Kidney (tissue), 14 donors: ENCODE results near the gene DIDO1. TPM values are rescaled to one million over a fixed set of nuclear protein-coding genes. Genes with fewer than 3 reads are reported as not detected.

Experiments
- DNase-seq, 5 donors: peaks; one replicate each; pipeline ENCODE4 v3.0.0-alpha.2; 2013 to 2020
- FAIRE-seq: peaks from 2 replicates; lab custom pipeline; 2012; peaks lifted over from hg19 to GRCh38; lab: Jason Lieb, UNC
- H3K27ac ChIP-seq, 2 donors: one replicate each; pipeline ENCODE4 v1.7.0; 2013; ENCODE audit warnings: low read depth in 2 of 2, low read length in 2 of 2, inconsistent platforms in 1 of 2
- H3K27me3 ChIP-seq: one replicate; pipeline ENCODE4 v1.7.1; 2013; ENCODE audit warnings: low read length, inconsistent platforms; ENCODE audit not compliant: control insufficient read depth, insufficient read depth
- H3K36me3 ChIP-seq, 3 donors: one replicate each; pipeline versions ENCODE4 v1.7.0 to v1.7.1; 2013; ENCODE audit warnings: low read length in 3 of 3, control low read depth in 1 of 3, inconsistent platforms in 1 of 3; ENCODE audit not compliant: insufficient read depth in 3 of 3, control insufficient read depth in 2 of 3
- H3K4me1 ChIP-seq, 3 donors: one replicate each; pipeline versions ENCODE4 v1.7.0 to v1.7.1; 2013; ENCODE audit warnings: low read length in 3 of 3, inconsistent platforms in 1 of 3, low read depth in 1 of 3; ENCODE audit not compliant: control insufficient read depth in 2 of 3, insufficient read depth in 2 of 3
- H3K4me3 ChIP-seq, 3 donors: one replicate each; pipeline versions ENCODE4 v1.7.0 to v1.8.1; 2013; ENCODE audit warnings: low read length in 3 of 3, control low read depth in 1 of 3, inconsistent platforms in 1 of 3
- H3K9ac ChIP-seq, 3 donors: one replicate each; pipeline versions ENCODE4 v1.7.0 to v1.7.1; 2013; ENCODE audit warnings: low read length in 3 of 3, control low read depth in 1 of 3, inconsistent platforms in 1 of 3
- H3K9me3 ChIP-seq, 3 donors: one replicate each; pipeline versions ENCODE4 v1.7.0 to v1.7.1; 2013; ENCODE audit warnings: low read length in 3 of 3, control low read depth in 1 of 3, inconsistent platforms in 1 of 3; ENCODE audit not compliant: control insufficient read depth in 2 of 3, insufficient read depth in 1 of 3
- intact Hi-C: fragments of 100-400 bp; cut with DNase I; formaldehyde crosslinking; loops from one replicate; pipeline ENCODE4 v1.11.1; 2022
- polyA plus RNA-seq: library from polyadenylated mRNA; stranded (reverse); fragments of 350-450 nt; fragmentation: Illumina TruSeq; extraction: RNeasy Lipid Tissue Mini Kit (QIAGEN cat#74804); gene quantifications from one replicate; pipeline ENCODE4 v1.2.3, GENCODE V29; 2014; ENCODE audit warnings: low read depth, low replicate concordance; ENCODE audit not compliant: insufficient read depth
- total RNA-seq: library from RNA; stranded (reverse); fragmentation: NEBNext Ultra II Directional; extraction: Animal tissue kit (Norgen Biotek cat#: 25700); gene quantifications from one replicate; pipeline ENCODE4 v1.2.1, GENCODE V29; 2021
- TF ChIP-seq, protein P1 (sequence below): IDR thresholded peaks from 3 replicates; pipeline ENCODE4 v1.5.1; 2012; ENCODE audit warnings: mild to moderate bottlenecking, moderate library complexity, borderline replicate concordance; ENCODE audit not compliant: insufficient read depth; ENCODE audit errors: extremely low read depth
- donor health status: control.
- donor health status: control.
- donor health status: control.
- donor health status: control.
- donor health status: control.
- donor health status: DM: yes; HTN: yes; CAD: no.
- donor health status: Normal renal cell carcinoma (clear cell type).

Gene DIDO1
- total and polyA plus RNA-seq, 2 donors from 2014 or later: 23.0 to 67.9 TPM

DNA sequence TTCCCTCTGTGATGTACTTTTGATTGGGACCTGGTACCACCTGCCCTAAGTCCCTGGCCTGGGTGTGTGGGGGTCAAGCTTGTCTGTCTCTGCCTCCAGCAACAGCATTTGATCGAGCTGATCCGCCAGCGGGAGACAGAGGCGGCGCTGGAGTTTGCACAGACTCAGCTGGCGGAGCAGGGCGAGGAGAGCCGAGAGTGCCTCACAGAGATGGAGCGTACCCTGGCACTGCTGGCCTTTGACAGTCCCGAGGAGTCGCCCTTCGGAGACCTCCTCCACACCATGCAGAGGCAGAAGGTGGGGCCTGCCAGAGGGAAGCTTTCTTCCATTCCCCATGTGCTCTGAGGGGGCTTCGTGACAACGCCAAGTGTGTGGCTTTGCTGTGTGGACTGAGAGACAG, 17.1 kb upstream of the DIDO1 start:
- H3K27ac ChIP-seq: no peak overlapping the region
- no peak overlapping the region for H3K9ac ChIP-seq
- DNase-seq (peak in 1 of 5 donors; percentile 71), FAIRE-seq (no peak)
- TF ChIP-seq, protein P1, sequence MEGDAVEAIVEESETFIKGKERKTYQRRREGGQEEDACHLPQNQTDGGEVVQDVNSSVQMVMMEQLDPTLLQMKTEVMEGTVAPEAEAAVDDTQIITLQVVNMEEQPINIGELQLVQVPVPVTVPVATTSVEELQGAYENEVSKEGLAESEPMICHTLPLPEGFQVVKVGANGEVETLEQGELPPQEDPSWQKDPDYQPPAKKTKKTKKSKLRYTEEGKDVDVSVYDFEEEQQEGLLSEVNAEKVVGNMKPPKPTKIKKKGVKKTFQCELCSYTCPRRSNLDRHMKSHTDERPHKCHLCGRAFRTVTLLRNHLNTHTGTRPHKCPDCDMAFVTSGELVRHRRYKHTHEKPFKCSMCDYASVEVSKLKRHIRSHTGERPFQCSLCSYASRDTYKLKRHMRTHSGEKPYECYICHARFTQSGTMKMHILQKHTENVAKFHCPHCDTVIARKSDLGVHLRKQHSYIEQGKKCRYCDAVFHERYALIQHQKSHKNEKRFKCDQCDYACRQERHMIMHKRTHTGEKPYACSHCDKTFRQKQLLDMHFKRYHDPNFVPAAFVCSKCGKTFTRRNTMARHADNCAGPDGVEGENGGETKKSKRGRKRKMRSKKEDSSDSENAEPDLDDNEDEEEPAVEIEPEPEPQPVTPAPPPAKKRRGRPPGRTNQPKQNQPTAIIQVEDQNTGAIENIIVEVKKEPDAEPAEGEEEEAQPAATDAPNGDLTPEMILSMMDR: no peak
- H3K36me3 ChIP-seq: peaks cover 2 to 40% (median 30%) of the 10 kb centered on the region in 3 donors
- intact Hi-C loops: no loop called here
- peaks cover 0 to 8% (median 2%) of the 10 kb centered on the region in 3 donors for H3K4me1 ChIP-seq
- no peak overlapping the region for H3K4me3 ChIP-seq
- H3K9me3 ChIP-seq: no peaks in the 10 kb centered on the region
- H3K27me3 ChIP-seq: no peaks in the 10 kb centered on the region

DNA sequence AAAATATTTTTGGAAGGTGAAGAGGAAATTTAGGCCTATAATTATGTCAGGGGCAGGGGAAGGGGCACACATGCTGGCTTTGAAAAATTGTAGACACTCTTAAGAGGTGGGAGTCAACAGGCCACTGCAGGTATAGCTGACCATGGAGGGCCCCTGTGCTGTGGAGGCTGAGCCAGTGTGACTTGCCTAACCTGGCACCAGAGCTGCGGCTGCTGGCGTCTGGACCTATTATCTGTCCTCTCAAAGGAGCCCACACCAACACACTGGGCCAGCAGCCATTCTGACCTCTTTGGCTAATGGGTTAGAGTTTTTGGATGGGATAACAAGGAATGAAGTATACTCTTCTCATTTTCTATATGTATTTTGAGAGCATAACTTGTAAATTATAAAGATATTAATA, 16.2 kb upstream of the DIDO1 start:
- Histone ChIP-seq H3K4me1 (peaks cover 0 to 8% (median 2%) of the 10 kb centered on the region in 3 donors), H3K27ac (no peak overlapping the region), H3K4me3 (no peak overlapping the region), H3K9ac (no peak overlapping the region), H3K36me3 (peaks cover 0 to 33% (median 25%) of the 10 kb centered on the region in 3 donors), H3K27me3 (no peaks in the 10 kb centered on the region), H3K9me3 (no peaks in the 10 kb centered on the region)
- intact Hi-C loops: no loop called here
- TF ChIP-seq, protein P1: no peak
- DNase-seq (no peak), FAIRE-seq (no peak)

DNA sequence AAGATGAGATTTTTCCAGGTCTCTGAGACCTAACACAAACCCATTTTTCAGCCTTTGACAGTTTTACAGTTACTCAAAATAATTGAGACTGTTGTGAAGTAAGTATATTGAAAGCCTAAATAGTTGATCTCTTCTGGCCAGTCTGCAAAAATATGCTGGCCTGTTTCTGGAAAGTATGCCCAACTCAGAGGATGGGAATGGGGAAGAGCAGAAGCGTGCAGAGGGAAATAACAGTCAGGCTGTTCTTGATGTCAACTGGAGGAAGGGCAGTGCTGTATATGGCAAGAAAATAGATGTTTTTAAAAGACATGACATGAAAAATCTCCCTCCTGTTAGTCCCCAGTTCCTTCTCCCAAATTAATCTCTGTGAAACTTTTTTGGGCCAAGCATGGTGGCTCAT, 15.5 kb upstream of the DIDO1 start:
- no peak overlapping the region for H3K9ac ChIP-seq
- intact Hi-C loops: no loop called here
- no peak overlapping the region for H3K27ac ChIP-seq
- no peaks in the 10 kb centered on the region for H3K9me3 ChIP-seq
- peaks cover 0 to 33% (median 21%) of the 10 kb centered on the region in 3 donors for H3K36me3 ChIP-seq
- no peak overlapping the region for H3K4me3 ChIP-seq
- H3K4me1 ChIP-seq: peaks cover 0 to 10% (median 2%) of the 10 kb centered on the region in 3 donors
- H3K27me3 ChIP-seq: no peaks in the 10 kb centered on the region
- DNase-seq (no peak), FAIRE-seq (no peak)
- TF ChIP-seq, protein P1: no peak

DNA sequence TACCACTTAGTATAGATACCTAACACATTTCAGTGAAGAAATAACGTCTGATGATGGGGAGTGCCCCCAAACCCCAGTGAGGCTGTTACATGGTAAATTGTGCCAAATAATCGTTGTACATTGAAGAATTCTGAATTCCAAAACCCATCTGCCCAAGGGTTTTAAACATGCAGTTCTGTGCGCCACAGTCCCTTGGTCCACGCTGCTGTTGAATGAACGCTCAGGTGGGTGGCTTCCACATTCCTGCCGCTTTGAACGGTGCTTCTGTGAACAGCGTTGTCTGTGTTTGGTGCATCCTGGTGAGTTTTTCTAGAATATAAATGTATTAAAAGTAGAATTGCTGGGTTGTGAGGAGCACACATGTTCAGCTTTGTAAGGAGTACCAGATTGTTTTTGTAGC, 14.6 kb upstream of the DIDO1 start:
- Histone ChIP-seq H3K36me3 (peaks cover 0 to 26% (median 14%) of the 10 kb centered on the region in 3 donors), H3K4me1 (peaks cover 0 to 12% (median 2%) of the 10 kb centered on the region in 3 donors), H3K9ac (no peak overlapping the region), H3K27ac (no peak overlapping the region), H3K4me3 (no peak overlapping the region), H3K9me3 (no peaks in the 10 kb centered on the region), H3K27me3 (no peaks in the 10 kb centered on the region)
- FAIRE-seq: no peak
- TF ChIP-seq, protein P1: no peak
- DNase-seq: no peak
- intact Hi-C loops: no loop called here
